ENCODE results near the gene HHIPL1. TPM values are rescaled to one million over a fixed set of nuclear protein-coding genes. Genes with fewer than 3 reads are reported as not detected.

HHIPL1 gene
- total and polyA plus RNA-seq, 10 donors = 0.43 to 4.2 (median 2.7) TPM

DNA sequence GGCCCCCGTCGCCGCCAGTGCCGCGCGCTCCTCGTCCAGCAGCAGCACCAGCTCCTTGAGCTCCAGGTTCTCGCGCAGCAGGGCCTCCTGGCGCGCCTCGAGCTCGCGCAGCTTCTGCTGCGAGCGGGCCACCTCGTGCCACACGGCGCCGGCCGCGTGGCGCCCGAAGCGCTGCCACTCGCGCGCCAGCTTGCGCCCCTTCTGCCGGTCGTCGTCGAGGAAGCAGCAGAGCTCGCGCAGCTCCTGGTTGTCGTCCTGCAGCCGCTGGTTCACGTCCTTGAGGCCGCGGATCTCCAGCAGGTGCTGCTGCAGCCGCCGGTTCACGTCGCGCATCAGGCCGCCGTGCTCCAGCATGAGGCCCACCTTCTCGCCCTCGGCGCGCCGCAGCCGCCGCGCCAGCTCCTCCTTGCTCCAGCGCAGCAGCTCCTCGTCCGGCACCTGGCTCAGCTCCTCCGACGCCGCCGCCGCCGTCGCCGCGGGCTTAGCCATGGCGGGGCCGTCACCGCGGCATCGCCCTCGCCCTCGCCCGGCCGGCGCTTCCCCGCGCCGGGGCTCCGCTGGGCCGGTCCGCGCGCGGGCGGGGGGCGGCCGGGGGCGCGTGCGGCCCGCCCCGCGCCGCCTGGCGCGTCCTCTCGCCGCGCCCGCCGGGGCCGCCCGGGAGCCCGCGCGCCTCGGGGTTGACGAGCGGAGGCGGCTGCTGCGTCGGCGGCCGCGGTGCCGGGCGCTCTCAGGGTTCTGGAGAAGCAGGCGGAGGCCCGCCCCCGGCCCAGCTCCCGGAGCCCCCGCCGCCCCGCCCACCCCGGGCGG, 41.3 kb upstream of the HHIPL1 start, which contains the start of gene CCDC85C:
Gene CCDC85C (minus strand): TSS at position 737 of the 807 bp plus-strand sequence. CDS start 248 bp downstream, at position 489.
- no peaks in the 10 kb centered on the region for H3K36me3 ChIP-seq
- H3K9me3 ChIP-seq = no peaks in the 10 kb centered on the region
- H3K4me1 ChIP-seq = peaks cover 31 to 70% (median 55%) of the 10 kb centered on the region in 6 donors
- WGBS, 5 donors = 5 to 23% (median 8%) methylated on average over 28 to 128 of the region's 128 CpGs
- H3K4me3 ChIP-seq = peak within 1 kb of the TSS; percentile 73 to 99 (median 82)
- intact Hi-C loops (cut with DNase I; ENCODE audit: low total_unique reads) = no loop called here
- H3K27me3 ChIP-seq (replicated peaks in 1 of 7) = peaks cover 0 to 42% (median 0%) of the 10 kb centered on the region in 7 donors
- H3K27ac ChIP-seq = peak within 1 kb of the TSS; percentile 70 to 92 (median 88)
- DNase-seq = peak; percentile 89
- no peak for TF ChIP-seq POLR2A (IDR thresholded peaks at IDR 0.05)
- peak in 1 of 3 donors; percentile 22 for TF ChIP-seq POLR2AphosphoS5 (IDR thresholded peaks at IDR 0.05)
- TF ChIP-seq, protein P1, sequence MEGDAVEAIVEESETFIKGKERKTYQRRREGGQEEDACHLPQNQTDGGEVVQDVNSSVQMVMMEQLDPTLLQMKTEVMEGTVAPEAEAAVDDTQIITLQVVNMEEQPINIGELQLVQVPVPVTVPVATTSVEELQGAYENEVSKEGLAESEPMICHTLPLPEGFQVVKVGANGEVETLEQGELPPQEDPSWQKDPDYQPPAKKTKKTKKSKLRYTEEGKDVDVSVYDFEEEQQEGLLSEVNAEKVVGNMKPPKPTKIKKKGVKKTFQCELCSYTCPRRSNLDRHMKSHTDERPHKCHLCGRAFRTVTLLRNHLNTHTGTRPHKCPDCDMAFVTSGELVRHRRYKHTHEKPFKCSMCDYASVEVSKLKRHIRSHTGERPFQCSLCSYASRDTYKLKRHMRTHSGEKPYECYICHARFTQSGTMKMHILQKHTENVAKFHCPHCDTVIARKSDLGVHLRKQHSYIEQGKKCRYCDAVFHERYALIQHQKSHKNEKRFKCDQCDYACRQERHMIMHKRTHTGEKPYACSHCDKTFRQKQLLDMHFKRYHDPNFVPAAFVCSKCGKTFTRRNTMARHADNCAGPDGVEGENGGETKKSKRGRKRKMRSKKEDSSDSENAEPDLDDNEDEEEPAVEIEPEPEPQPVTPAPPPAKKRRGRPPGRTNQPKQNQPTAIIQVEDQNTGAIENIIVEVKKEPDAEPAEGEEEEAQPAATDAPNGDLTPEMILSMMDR (IDR thresholded peaks at IDR 0.05 in 8 of 11, conservative IDR thresholded peaks at IDR 0.05 in 3 of 11) = no peak

DNA sequence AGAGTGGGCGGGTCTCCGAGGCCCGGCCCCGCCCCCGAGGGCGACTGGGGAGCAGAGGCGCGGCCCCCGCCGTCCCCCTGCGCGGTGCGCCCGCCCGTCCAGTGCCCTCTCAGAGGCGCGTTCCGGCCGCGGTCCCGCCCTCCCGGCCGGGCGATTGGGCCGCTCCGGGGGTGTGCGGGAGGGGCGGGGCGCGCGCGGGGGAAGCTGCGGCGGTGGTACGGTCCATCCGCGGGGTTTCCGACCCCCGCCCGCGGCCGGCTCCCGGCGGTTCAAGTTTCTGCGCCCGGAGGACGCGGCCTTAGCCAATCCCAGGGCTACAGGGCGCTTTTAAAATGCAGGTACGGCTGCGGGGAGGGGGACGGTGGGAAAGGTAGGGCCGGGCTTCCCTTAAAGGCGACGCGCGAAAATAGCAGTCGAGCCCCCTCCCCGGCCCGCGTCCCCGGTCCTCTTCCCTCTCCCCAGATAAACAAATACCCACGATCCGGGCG, 40.6 kb upstream of the HHIPL1 start:
- H3K27me3 ChIP-seq (replicated peaks in 1 of 7) = peaks cover 0 to 42% (median 0%) of the 10 kb centered on the region in 7 donors
- WGBS, 5 donors = 0 to 1% (median 0%) methylated on average over 11 to 65 of the region's 65 CpGs
- peak overlapping the region; percentile 70 to 92 (median 88) for H3K27ac ChIP-seq
- intact Hi-C loops (cut with DNase I; ENCODE audit: low total_unique reads) = no loop called here
- no peaks in the 10 kb centered on the region for H3K9me3 ChIP-seq
- peak overlapping the region; percentile 73 to 99 (median 82) for H3K4me3 ChIP-seq
- peaks cover 31 to 64% (median 51%) of the 10 kb centered on the region in 6 donors for H3K4me1 ChIP-seq
- TF ChIP-seq, protein P1 (IDR thresholded peaks at IDR 0.05 in 8 of 11, conservative IDR thresholded peaks at IDR 0.05 in 3 of 11) = no peak
- TF ChIP-seq POLR2AphosphoS5 (IDR thresholded peaks at IDR 0.05) = peak in 2 of 3 donors; percentile 68 to 69
- H3K36me3 ChIP-seq = no peaks in the 10 kb centered on the region
- DNase-seq = peak; percentile 95

DNA sequence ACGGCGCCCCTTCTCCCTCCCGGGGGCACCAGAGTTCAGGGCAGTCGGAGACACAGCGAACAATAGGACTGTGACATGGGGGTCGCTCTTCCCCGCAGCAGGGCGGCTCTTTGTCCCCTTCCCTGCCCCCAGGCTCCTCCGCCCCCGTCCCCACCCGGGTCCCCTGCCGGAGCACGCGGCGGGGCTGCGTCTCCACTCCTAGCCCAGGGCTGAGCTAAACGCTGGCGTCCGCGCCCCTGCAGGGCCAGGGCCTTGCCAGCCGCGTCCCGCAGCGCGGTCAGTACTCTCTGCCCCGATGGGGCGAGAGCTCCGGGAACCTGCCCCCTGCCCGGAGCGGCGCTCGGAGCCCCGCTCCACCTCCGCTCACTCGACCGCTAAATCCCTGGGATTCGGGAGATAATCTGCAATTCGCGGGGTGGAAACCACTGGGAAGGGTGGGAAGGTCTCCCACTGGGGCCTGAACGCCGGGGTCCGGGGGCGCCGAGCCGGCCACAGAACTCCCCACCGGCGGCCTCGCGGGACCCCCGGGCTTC, 40.1 kb upstream of the HHIPL1 start:
- H3K27ac ChIP-seq = peak overlapping the region; percentile 70 to 92 (median 88)
- DNase-seq = peak; percentile 91
- H3K4me1 ChIP-seq = peaks cover 28 to 59% (median 46%) of the 10 kb centered on the region in 6 donors
- no peaks in the 10 kb centered on the region for H3K9me3 ChIP-seq
- H3K27me3 ChIP-seq (replicated peaks in 1 of 7) = peaks cover 0 to 42% (median 0%) of the 10 kb centered on the region in 7 donors
- TF ChIP-seq, protein P1 (IDR thresholded peaks at IDR 0.05 in 8 of 11, conservative IDR thresholded peaks at IDR 0.05 in 3 of 11) = no peak
- no peak for TF ChIP-seq POLR2A (IDR thresholded peaks at IDR 0.05)
- peak in 1 of 3 donors; percentile 3 for TF ChIP-seq POLR2AphosphoS5 (IDR thresholded peaks at IDR 0.05)
- 0 to 1% (median 1%) methylated on average over 24 to 50 of the region's 50 CpGs for WGBS, 5 donors
- no peaks in the 10 kb centered on the region for H3K36me3 ChIP-seq
- intact Hi-C loops (cut with DNase I; ENCODE audit: low total_unique reads) = no loop called here
- peak overlapping the region; percentile 73 to 99 (median 82) for H3K4me3 ChIP-seq

All from spleen (tissue), 11 donors.